Hepatocyte (in vitro differentiated cells): ENCODE measurements around the gene NOS3. TPM values are rescaled to one million over a fixed set of nuclear protein-coding genes. Genes with fewer than 3 reads are reported as not detected.

Source experiments
- DNase-seq: peaks from one replicate; pipeline ENCODE4 v3.0.0-alpha.2; 2016; ENCODE audit warnings: low spot score
- H2AFZ ChIP-seq: fragments of 200-600 bp; sonication (generic); 2 replicates; pipeline ENCODE4 v1.6.0; 2016; ENCODE audit warnings: antibody characterized with exemption, mild to moderate bottlenecking
- H3K27ac ChIP-seq: fragments of 200-600 bp; sonication (generic); 2 replicates; pipeline ENCODE4 v1.5.1; 2016; ENCODE audit warnings: mild to moderate bottlenecking
- H3K27me3 ChIP-seq: fragments of 200-600 bp; sonication (generic); 2 replicates; pipeline ENCODE4 v1.6.1; 2016
- H3K36me3 ChIP-seq: fragments of 200-600 bp; sonication (generic); replicated peaks from 2 replicates; pipeline ENCODE4 v1.5.1; 2016; ENCODE audit warnings: low read depth; ENCODE audit not compliant: insufficient read depth
- H3K4me1 ChIP-seq: fragments of 200-600 bp; sonication (generic); 2 replicates; pipeline ENCODE4 v1.5.1; 2016; ENCODE audit warnings: mild to moderate bottlenecking, moderate library complexity; ENCODE audit not compliant: insufficient read depth
- H3K4me2 ChIP-seq: fragments of 200-600 bp; sonication (generic); 2 replicates; pipeline ENCODE4 v1.6.0; 2016
- H3K4me3 ChIP-seq: fragments of 200-600 bp; sonication (generic); 2 replicates; pipeline ENCODE4 v1.5.1; 2016; ENCODE audit warnings: mild to moderate bottlenecking
- H3K79me2 ChIP-seq: fragments of 200-600 bp; sonication (generic); 2 replicates; pipeline ENCODE4 v1.6.0; 2017; ENCODE audit warnings: mild to moderate bottlenecking
- H3K9me2 ChIP-seq: fragments of 200-600 bp; sonication (generic); replicated peaks from 2 replicates; pipeline ENCODE4 v1.6.0; 2017; ENCODE audit warnings: mild to moderate bottlenecking; ENCODE audit not compliant: insufficient read depth
- H3K9me3 ChIP-seq: fragments of 200-600 bp; sonication (generic); 2 replicates; pipeline ENCODE4 v1.5.1; 2016; ENCODE audit warnings: low read depth, mild to moderate bottlenecking
- H4K20me1 ChIP-seq: fragments of 200-600 bp; sonication (generic); 2 replicates; pipeline ENCODE4 v1.6.0; 2016; ENCODE audit warnings: mild to moderate bottlenecking; ENCODE audit not compliant: insufficient read depth, poor library complexity, severe bottlenecking
- CTCF ChIP-seq: fragments of 200-600 bp; sonication (generic); IDR thresholded peaks from 2 replicates; pipeline ENCODE4 v1.5.1; 2016; ENCODE audit warnings: antibody characterized with exemption, mild to moderate bottlenecking; ENCODE audit not compliant: poor library complexity
- EZH2 ChIP-seq: fragments of 200-600 bp; sonication (generic); IDR thresholded peaks from 2 replicates; pipeline ENCODE4 v1.6.1; 2016; ENCODE audit warnings: antibody characterized with exemption, mild to moderate bottlenecking, borderline replicate concordance
- EZH2phosphoT487 ChIP-seq: fragments of 200-600 bp; sonication (generic); IDR thresholded peaks from one replicate; pipeline ENCODE4 v1.6.1; 2018; ENCODE audit warnings: antibody characterized with exemption, mild to moderate bottlenecking, low read depth, moderate library complexity; ENCODE audit not compliant: unreplicated experiment, severe bottlenecking
- WGBS: methylation state at CpG from one replicate; pipeline ENCODE4 v1.1.6; 2016; ENCODE audit warnings: low lambda C conversion rate; ENCODE audit errors: missing lambda C conversion rate; 5-methylcytosine and 5-hydroxymethylcytosine counted together
- polyA plus RNA-seq: library from polyadenylated mRNA; unstranded; fragments of >200 nt; fragmentation: Nextera tagmentation; extraction: Ambion mirVana; gene quantifications from 2 replicates; pipeline ENCODE4 v1.2.1, GENCODE V29; 2016
- total RNA-seq: library from RNA; depleted of rRNA; stranded (reverse); fragments of >200 nt; gene quantifications from 2 replicates; pipeline ENCODE4 v1.2.3, GENCODE V29; 2014

The NOS3 gene
- total and polyA plus RNA-seq, 2 experiments from 2014 or later = 9.8 to 17.4 TPM

GRCh38 chr7:150958062-150958552 lies 32.7 kb upstream of the NOS3 start:
- no peak overlapping the region for H3K4me2 ChIP-seq
- 83% methylated on average over 48 of the region's 74 CpGs for WGBS
- no peak overlapping the region for H3K4me3 ChIP-seq
- H3K9me2 ChIP-seq = no peaks in the 10 kb centered on the region
- no peaks in the 10 kb centered on the region for H4K20me1 ChIP-seq
- H3K79me2 ChIP-seq = no peaks in the 10 kb centered on the region
- H2AFZ ChIP-seq = no peak overlapping the region
- H3K36me3 ChIP-seq = no peaks in the 10 kb centered on the region
- peaks cover 34% of the 10 kb centered on the region for H3K4me1 ChIP-seq
- no peaks in the 10 kb centered on the region for H3K9me3 ChIP-seq
- no peak overlapping the region for H3K27ac ChIP-seq
- TF ChIP-seq EZH2phosphoT487 (no peak), EZH2 (no peak), CTCF (no peak)
- DNase-seq = no peak
- H3K27me3 ChIP-seq = no peaks in the 10 kb centered on the region

GRCh38 chr7:150958597-150958996 lies 32.2 kb upstream of the NOS3 start:
- TF ChIP-seq CTCF (no peak), EZH2phosphoT487 (no peak), EZH2 (no peak)
- H3K4me3 ChIP-seq = no peak overlapping the region
- no peaks in the 10 kb centered on the region for H3K9me2 ChIP-seq
- no peaks in the 10 kb centered on the region for H4K20me1 ChIP-seq
- H3K36me3 ChIP-seq = no peaks in the 10 kb centered on the region
- no peak overlapping the region for H3K4me2 ChIP-seq
- H3K27ac ChIP-seq = no peak overlapping the region
- H2AFZ ChIP-seq = no peak overlapping the region
- no peaks in the 10 kb centered on the region for H3K79me2 ChIP-seq
- H3K4me1 ChIP-seq = peaks cover 34% of the 10 kb centered on the region
- 96% methylated on average over 13 of the region's 13 CpGs for WGBS
- H3K27me3 ChIP-seq = no peaks in the 10 kb centered on the region
- H3K9me3 ChIP-seq = no peaks in the 10 kb centered on the region
- DNase-seq = no peak

GRCh38 chr7:150959081-150959480 lies 31.7 kb upstream of the NOS3 start:
- no peak overlapping the region for H3K27ac ChIP-seq
- no peak for DNase-seq
- no peaks in the 10 kb centered on the region for H3K36me3 ChIP-seq
- no peak overlapping the region for H3K4me3 ChIP-seq
- TF ChIP-seq EZH2 (no peak), EZH2phosphoT487 (no peak), CTCF (no peak)
- H2AFZ ChIP-seq = no peak overlapping the region
- 81% methylated on average over 3 of the region's 3 CpGs for WGBS
- no peaks in the 10 kb centered on the region for H3K27me3 ChIP-seq
- no peaks in the 10 kb centered on the region for H4K20me1 ChIP-seq
- H3K79me2 ChIP-seq = no peaks in the 10 kb centered on the region
- no peaks in the 10 kb centered on the region for H3K9me2 ChIP-seq
- no peak overlapping the region for H3K4me2 ChIP-seq
- peaks cover 34% of the 10 kb centered on the region for H3K4me1 ChIP-seq
- no peaks in the 10 kb centered on the region for H3K9me3 ChIP-seq
